Measurements from ENCODE around the gene NSMCE1. TPM values are rescaled to one million over a fixed set of nuclear protein-coding genes. Genes with fewer than 3 reads are reported as not detected.

Gene NSMCE1
- total and polyA plus RNA-seq, 2 of the 8 experiments (the other 6 are each of a cell fraction or from before 2014, with no cell fraction given), result 8.1 to 16.6 TPM

DNA sequence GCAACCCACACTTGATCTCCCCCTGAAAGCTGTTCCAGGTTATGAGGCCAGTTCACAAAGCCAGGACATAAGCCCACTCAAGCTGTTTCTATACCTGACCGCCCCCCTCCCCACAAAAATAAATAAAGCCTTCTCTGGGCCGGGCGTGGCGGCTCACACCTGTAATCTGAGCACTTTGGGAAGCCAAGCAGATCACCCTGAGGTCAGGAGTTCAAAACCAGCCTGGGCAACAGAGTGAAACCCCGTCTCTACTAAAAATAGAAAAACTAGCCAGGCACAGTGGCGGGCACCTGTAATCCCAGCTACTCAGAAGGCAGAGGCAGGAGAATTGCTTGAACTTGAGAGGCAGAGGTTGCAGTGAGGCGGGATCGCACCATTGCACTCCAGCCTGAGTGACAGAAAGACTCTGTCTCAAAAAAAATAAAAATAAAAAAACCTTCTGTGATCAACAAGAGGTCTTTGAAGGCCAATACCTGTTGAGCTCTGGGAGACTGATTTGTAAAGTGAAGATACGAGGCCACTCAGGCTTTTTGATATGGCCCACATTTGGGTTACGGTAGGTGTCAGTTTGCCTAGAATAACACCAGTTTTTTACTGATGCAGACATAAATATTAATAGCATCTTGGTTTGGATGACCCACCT is 63.0 kb downstream of the NSMCE1 start (continued):
- TF ChIP-seq, protein P1, sequence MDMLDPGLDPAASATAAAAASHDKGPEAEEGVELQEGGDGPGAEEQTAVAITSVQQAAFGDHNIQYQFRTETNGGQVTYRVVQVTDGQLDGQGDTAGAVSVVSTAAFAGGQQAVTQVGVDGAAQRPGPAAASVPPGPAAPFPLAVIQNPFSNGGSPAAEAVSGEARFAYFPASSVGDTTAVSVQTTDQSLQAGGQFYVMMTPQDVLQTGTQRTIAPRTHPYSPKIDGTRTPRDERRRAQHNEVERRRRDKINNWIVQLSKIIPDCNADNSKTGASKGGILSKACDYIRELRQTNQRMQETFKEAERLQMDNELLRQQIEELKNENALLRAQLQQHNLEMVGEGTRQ (IDR thresholded peaks at IDR 0.05; ENCODE audit: low read length), result no peak
- no peak for TF ChIP-seq BRCA1 (IDR thresholded peaks at IDR 0.05; ENCODE audit: low read depth, low read length)
- TF ChIP-seq CHD7 (IDR thresholded peaks at IDR 0.05; ENCODE audit: insufficient replicate concordance, low read length), result no peak
- no peak for TF ChIP-seq NANOG (IDR thresholded peaks at IDR 0.05; ENCODE audit: insufficient read depth, low read depth, low read length, poor library complexity, severe bottlenecking)

All from H1 (cell line).